HG03025 (cell line): ENCODE results near the gene CLINT1.
A peak's percentile ranks its signal among the peaks of the same experiment; 100 is the strongest.
"Not testable (repeated sequence)": the region's sequence is repeated elsewhere in the genome, so short reads cannot be mapped to it uniquely, and the experiment has no call there.

Experiments used
- ATAC-seq: cut with Tn5 transposase; IDR thresholded peaks from one replicate; pipeline ENCODE4 v1.9.1; 2021; ENCODE audit warnings: mild to moderate bottlenecking, moderate library complexity; ENCODE audit not compliant: unreplicated experiment, low FRiP score

Gene CLINT1

DNA sequence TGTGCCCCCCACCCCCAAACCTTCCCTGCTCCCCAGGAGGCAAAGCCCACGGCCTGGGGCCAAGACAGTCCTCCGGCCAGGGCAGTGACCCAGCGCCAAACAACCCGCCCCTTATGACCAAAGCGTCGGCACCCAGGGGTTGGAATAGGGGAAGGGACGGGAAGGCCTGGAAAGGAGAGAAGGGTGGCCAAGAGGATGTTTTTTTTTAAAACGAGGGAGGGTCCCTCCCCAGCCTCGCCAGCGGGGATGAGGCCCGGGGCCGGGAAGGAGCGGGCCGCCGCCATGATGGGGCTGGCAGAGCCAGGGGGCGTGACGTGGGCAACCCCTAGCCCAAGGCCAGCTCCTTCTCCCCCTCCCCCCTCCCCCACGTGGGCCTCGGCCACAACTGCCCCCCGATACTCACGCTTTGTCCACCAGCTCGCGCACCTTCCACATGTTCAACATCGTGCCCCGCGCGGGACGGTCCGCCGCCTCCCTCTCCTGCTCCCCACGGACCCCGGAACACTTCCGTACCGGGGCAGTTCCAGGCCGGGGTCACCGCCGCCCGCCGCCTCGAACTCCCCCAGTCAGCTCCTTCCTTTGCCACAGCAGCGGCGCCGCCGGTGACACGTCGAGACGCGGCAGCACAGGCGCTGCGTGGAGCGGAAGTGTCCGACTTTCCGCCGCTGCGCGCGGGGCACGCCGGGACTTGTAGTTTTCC is at the start of gene CLINT1:
Gene CLINT1 (minus strand): TSS at position 619 of the 700 bp plus-strand sequence. CDS start 175 bp downstream, at position 444.
- peak; percentile 41 for ATAC-seq

DNA sequence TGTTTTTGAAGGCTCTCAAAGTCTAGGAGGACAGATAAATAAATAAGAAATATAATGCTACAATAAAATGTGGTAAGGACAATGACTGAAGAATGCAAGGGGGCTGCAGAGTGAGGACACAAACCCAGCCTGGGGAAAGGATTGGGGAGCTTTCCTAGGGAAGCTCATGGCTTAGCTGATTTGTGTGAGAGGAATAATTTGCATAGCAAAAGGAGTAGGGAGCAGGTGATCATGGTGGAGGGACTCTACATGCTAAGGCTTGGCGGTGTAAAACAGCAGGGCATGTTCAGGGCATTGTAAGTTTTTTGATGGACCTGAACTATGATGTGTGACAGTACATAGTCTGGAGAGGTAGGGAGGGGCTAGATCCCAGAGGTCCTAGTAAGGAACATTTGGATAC is 49.5 kb upstream of the CLINT1 start:
- no peak for ATAC-seq

- ATAC-seq = no peak
Measured at GRCh38 chr5:157907479-157907878, 48.5 kb upstream of the CLINT1 start.

GRCh38 chr5:157903117-157903450 is 44.1 kb upstream of the CLINT1 start:
- no peak for ATAC-seq

DNA sequence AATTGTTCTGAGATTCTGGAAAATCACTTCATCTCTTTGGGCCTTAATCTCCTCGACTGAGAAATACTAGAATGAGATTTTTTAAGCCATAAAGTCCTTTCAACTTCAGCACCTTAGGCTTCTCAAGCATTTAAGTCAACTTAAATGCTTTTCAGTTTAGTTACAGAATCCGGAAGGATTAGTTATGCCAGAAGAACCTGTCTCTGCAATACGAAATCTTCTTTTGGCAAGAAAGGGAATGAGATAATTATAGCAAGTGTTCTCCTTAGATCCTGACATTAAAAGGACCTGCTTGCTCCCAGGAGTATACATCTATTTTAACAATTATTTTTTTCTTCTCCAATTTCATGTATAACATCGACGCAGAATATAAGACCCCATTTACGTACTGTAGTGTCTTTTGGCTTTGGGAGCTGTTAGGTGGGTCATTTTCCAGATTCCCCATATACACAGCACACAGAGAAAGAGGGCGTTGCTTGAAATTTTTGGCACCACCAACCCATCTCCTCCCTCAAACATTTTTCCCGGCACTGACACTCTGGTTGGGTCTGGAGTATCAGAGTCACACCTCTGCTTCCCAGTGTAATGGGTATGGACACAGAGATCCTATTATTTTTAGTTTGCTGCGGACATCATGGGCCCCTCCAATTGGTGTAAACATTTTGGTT is 43.6 kb upstream of the CLINT1 start:
- ATAC-seq = no peak

- ATAC-seq = no peak
Measured at GRCh38 chr5:157900644-157901043, 41.7 kb upstream of the CLINT1 start.

DNA sequence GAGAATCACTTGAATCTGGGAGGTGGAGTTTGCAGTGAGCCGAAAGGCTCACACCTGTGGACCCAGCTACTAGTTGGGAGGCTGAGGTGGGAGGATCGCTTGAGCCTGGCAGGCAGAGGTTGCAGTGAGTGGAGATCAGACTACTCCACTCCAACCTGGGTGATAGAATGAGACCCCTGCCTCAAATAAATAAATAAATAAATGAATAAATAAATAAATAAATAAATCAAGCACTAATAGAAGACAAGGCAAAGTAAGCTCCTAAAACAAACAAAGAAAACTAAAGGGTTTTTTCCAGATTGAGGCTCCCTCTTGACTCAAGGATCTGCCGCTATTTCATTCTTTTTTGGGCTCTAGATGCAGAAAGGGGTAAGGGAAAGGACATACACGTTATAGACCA is 34.7 kb upstream of the CLINT1 start:
- ATAC-seq = no peak

DNA sequence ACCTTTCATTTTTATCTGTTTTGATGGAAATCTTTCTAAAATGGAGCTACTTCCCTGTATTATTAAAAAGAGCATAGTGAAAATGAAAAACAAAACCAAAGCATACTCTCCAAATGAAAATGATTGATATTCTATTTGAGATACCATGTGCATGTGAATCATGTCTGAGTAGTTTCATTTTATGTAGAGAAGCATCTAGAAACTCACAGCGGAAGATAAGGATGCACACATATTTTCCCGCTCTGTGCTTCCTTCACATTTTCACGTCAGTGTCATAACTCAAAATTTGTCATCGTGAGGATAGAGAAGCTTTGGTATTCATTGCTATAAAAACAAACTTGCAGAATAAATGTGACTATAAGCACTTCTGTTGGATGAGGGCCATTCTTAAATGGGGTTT is 34.0 kb upstream of the CLINT1 start:
- ATAC-seq = no peak

GRCh38 chr5:157890836-157891597 is 32.1 kb upstream of the CLINT1 start:
- no peak for ATAC-seq

GRCh38 chr5:157888814-157889532 is 30.0 kb upstream of the CLINT1 start:
- no peak for ATAC-seq

GRCh38 chr5:157886796-157887380 is 27.9 kb upstream of the CLINT1 start:
- no peak for ATAC-seq

DNA sequence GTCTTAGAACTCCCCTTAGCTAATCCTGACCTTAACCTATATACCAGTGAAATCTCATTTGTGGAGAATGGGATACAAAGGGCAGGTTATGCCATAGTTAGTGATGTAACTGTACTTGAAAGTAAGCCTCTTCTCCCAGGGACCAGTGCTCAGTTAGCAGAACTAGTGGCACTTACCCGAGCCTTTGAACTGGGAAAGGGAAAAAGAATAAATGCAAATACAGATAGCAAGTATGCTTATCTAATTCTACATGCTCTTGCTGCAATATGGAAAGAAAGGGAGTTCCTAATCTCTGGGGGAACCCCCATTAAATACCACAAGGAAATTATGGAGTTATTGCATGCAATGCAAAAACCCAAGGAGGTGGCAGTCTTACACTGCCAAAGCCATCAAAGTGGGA is 26.1 kb upstream of the CLINT1 start:
- not testable (repeated sequence) for ATAC-seq

- ATAC-seq = not testable (repeated sequence)
Measured at GRCh38 chr5:157881498-157881897, 22.6 kb upstream of the CLINT1 start.

GRCh38 chr5:157877821-157878220 is 18.9 kb upstream of the CLINT1 start:
- no peak for ATAC-seq

- no peak for ATAC-seq
Measured at GRCh38 chr5:157874861-157875260, 15.9 kb upstream of the CLINT1 start.

GRCh38 chr5:157870837-157871834 is 12.2 kb upstream of the CLINT1 start:
- no peak for ATAC-seq

DNA sequence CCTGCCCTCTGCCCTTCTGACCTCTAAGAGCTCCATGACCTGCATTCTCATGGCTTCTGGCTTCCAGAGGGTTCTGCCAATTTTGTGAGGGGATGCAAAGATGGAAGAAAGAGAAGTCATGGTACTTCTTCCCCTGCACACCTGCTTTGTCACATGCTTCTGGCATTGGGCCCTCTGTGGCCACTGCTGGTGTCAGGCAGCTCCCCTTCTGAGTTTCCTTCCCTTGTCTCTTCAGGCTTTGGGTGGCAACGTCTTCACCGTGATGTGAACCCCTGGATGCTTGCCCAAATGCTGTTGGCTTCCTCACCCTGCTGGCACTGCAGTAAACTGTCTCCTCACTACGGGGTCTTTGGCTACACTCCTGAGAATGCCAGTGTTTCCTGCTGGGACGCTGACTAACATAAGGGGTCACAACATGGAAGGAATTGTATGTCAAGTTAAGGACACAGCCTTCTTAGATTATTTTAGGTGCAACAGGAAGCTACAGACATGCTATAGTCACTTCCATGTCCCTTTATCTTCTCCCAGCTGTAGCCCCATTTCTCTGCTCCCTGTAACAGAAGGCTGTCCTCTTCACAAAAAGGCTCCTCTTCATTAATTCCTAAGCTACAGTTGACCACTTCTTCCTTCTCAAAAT is 8.9 kb upstream of the CLINT1 start:
- no peak for ATAC-seq

DNA sequence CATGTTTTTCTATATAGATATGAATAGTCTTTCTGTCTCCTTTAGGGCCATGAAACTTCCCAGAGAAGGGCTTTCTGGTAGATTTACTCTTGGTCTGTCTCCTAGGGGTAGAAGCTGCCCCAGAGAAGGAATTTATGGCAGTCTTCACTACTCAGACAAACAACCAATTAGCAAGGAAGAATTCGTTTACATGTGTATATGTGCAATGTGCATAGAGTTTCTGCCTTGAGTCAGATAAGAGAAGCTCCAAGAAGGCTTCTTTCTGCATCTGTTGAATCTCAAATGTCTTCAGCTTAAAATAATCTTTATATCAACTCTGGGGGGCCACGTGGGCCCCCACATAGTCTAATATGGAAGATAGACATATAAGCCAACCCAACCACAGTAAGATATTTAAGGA is 7.6 kb upstream of the CLINT1 start:
- no peak for ATAC-seq

DNA sequence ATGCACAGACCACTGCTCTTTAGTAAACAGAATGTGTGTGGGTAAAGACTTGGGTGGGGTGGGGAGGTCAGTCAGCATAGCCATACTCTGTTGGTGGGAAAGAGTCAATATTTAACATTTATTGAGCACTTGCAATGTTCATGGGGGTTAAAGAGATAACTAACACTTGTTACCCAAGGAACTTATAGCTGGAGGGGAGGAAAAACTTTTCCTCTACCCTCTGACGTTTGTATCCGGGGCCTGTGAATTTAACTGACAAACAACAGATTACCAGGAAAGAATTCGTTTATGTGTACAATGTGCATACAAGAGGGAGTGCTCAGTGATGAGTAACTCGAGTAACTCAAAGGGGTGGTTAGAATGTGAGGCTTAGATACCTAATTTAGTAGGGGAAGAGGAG is 6.8 kb upstream of the CLINT1 start:
- ATAC-seq = no peak
